Neural cell (in vitro differentiated cells): Measurements from ENCODE around the gene PLCB1. TPM values are rescaled to one million over a fixed set of nuclear protein-coding genes. Genes with fewer than 3 reads are reported as not detected.

ENCODE experiments used
- H2AFZ ChIP-seq: fragments of 200-600, 300-800 bp; sonication (generic), shearing (Covaris generic); 2 replicates; pipeline ENCODE4 v1.6.0; 2014; ENCODE audit warnings: low read depth, mild to moderate bottlenecking, antibody characterized with exemption, low read length, moderate library complexity
- H3F3A ChIP-seq: fragments of 200-600 bp; shearing (Covaris generic); 2 replicates; pipeline ENCODE4 v1.6.1; 2016; ENCODE audit warnings: mild to moderate bottlenecking, moderate library complexity, mixed read lengths, antibody characterized with exemption, low read length; ENCODE audit not compliant: insufficient read depth, poor library complexity, severe bottlenecking
- H3K27ac ChIP-seq: fragments of 200-600, 300-800 bp; sonication (generic), shearing (Covaris generic); 2 replicates; pipeline ENCODE4 v1.5.1; 2014; ENCODE audit warnings: mild to moderate bottlenecking, low read length, moderate library complexity
- H3K27me3 ChIP-seq: fragments of 300-800, 200-600 bp; sonication (generic), shearing (Covaris generic); 2 replicates; pipeline ENCODE4 v1.6.0; 2014; ENCODE audit warnings: mild to moderate bottlenecking, low read depth, low read length, moderate library complexity; ENCODE audit not compliant: insufficient read depth
- H3K36me3 ChIP-seq: fragments of 300-800, 200-600 bp; sonication (generic), shearing (Covaris generic); 2 replicates; pipeline ENCODE4 v1.5.1; 2014; ENCODE audit warnings: mild to moderate bottlenecking, antibody characterized with exemption, low read length, moderate library complexity; ENCODE audit not compliant: insufficient read depth
- H3K4me2 ChIP-seq: fragments of 300-800, 200-600 bp; sonication (generic), shearing (Covaris generic); 2 replicates; pipeline ENCODE4 v1.6.0; 2014; ENCODE audit warnings: mild to moderate bottlenecking, low read length
- H3K4me3 ChIP-seq: fragments of 300-800, 200-600 bp; sonication (generic), shearing (Covaris generic); 2 replicates; pipeline ENCODE4 v1.5.1; 2014; ENCODE audit warnings: mild to moderate bottlenecking, low read length, moderate library complexity
- H3K79me2 ChIP-seq: fragments of 200-600 bp; shearing (Covaris generic); replicated peaks from 2 replicates; pipeline ENCODE4 v1.6.0; 2014; ENCODE audit warnings: mild to moderate bottlenecking, low read length, moderate library complexity; ENCODE audit not compliant: insufficient read depth
- H3K9ac ChIP-seq: fragments of 300-800, 200-600 bp; sonication (generic), shearing (Covaris generic); 2 replicates; pipeline ENCODE4 v1.6.1; 2016; ENCODE audit warnings: mild to moderate bottlenecking, low read length, mixed read lengths
- H3K9me2 ChIP-seq: fragments of 200-600 bp; shearing (Covaris generic); 2 replicates; pipeline ENCODE4 v1.6.1; 2016; ENCODE audit warnings: mild to moderate bottlenecking, low read length, mixed read lengths; ENCODE audit not compliant: insufficient read depth
- H3K9me3 ChIP-seq: fragments of 200-600, 300-800 bp; sonication (generic), shearing (Covaris generic); 2 replicates; pipeline ENCODE4 v1.6.1; 2016; ENCODE audit warnings: mild to moderate bottlenecking, mixed run types, low read length, moderate library complexity, mixed read lengths
- H4K20me1 ChIP-seq: fragments of 200-600 bp; shearing (Covaris generic); 2 replicates; pipeline ENCODE4 v1.6.1; 2016; ENCODE audit warnings: mild to moderate bottlenecking, mixed run types; ENCODE audit not compliant: insufficient read depth
- EP300 ChIP-seq: fragments of 450-650 bp; conservative IDR thresholded peaks from 2 replicates; pipeline ENCODE4 v1.6.1; 2014; ENCODE audit warnings: antibody characterized with exemption, mild to moderate bottlenecking, moderate library complexity; ENCODE audit not compliant: poor library complexity, severe bottlenecking
- EZH2 ChIP-seq: fragments of 200-600, 300-800 bp; shearing (Covaris generic), sonication (generic); IDR thresholded peaks from 2 replicates; pipeline ENCODE4 v1.6.1; 2014; ENCODE audit warnings: antibody characterized with exemption, low read length, borderline replicate concordance, mild to moderate bottlenecking; ENCODE audit not compliant: insufficient read depth, poor library complexity, severe bottlenecking
- MXI1 ChIP-seq: fragments of 450-650 bp; conservative IDR thresholded peaks from 2 replicates; pipeline ENCODE4 v1.6.1; 2014; ENCODE audit warnings: antibody characterized with exemption, mild to moderate bottlenecking; ENCODE audit not compliant: poor library complexity, severe bottlenecking
- POLR2AphosphoS5 ChIP-seq: IDR thresholded peaks from 2 replicates; pipeline ENCODE4 v1.6.1; 2012
- RAD21 ChIP-seq: fragments of 450-650 bp; conservative IDR thresholded peaks from 2 replicates; pipeline ENCODE4 v1.6.1; 2014; ENCODE audit warnings: antibody characterized with exemption, mild to moderate bottlenecking, moderate library complexity
- SMC3 ChIP-seq: fragments of 450-650 bp; conservative IDR thresholded peaks from 2 replicates; pipeline ENCODE4 v1.6.1; 2014; ENCODE audit warnings: antibody characterized with exemption, mild to moderate bottlenecking, moderate library complexity; ENCODE audit not compliant: poor library complexity
- TAF1 ChIP-seq: IDR thresholded peaks from 2 replicates; pipeline ENCODE4 v1.6.1; 2012; ENCODE audit warnings: low read depth
- polyA plus RNA-seq: library from polyadenylated mRNA; depleted of rRNA; stranded (reverse); fragments of >200 nt; gene quantifications from 2 replicates; pipeline ENCODE4 v1.2.3, GENCODE V29; 2014
- TF ChIP-seq, protein P1 (sequence below): fragments of 450-650 bp; IDR thresholded peaks from 2 replicates; pipeline ENCODE4 v1.5.1; 2014; ENCODE audit warnings: antibody characterized with exemption, mild to moderate bottlenecking, moderate library complexity; ENCODE audit not compliant: poor library complexity, severe bottlenecking
- TF ChIP-seq, protein P2 (sequence below): IDR thresholded peaks from 2 replicates; pipeline ENCODE4 v1.6.1; 2012; ENCODE audit warnings: borderline replicate concordance

The PLCB1 gene
- polyA plus RNA-seq, 1 donor from 2014 or later: 11.4 TPM

DNA sequence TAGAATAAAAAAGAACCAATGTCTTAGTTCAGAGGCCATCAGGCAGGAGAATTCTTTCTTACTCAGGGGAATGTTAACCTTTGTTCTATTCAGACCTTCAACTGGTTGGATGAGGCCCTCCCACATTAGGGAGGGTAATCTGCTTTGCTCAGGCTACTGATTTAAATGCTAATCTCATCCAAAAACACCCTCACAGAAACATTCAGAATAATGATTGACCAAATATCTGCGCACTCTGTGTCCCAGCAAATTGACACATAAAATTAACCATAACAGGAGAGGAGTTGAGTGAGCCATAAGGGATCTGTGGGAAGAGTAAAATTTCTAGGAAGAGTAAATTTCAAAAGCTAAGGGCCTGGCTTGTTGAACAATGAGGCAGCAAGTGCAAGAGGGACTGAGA, 702.8 kb downstream of the PLCB1 start:
- Histone ChIP-seq H2AFZ (no peak overlapping the region), H3K27ac (no peak overlapping the region), H3K9me2 (no peaks in the 10 kb centered on the region), H3K4me3 (no peak overlapping the region), H4K20me1 (no peaks in the 10 kb centered on the region), H3K79me2 (no peaks in the 10 kb centered on the region), H3K9ac (no peak overlapping the region), H3F3A (no peaks in the 10 kb centered on the region), H3K27me3 (no peaks in the 10 kb centered on the region), H3K9me3 (no peaks in the 10 kb centered on the region), H3K36me3 (no peaks in the 10 kb centered on the region), H3K4me2 (no peak overlapping the region)
- no peak for TF ChIP-seq SMC3
- TF ChIP-seq TAF1: no peak
- TF ChIP-seq, protein P1, sequence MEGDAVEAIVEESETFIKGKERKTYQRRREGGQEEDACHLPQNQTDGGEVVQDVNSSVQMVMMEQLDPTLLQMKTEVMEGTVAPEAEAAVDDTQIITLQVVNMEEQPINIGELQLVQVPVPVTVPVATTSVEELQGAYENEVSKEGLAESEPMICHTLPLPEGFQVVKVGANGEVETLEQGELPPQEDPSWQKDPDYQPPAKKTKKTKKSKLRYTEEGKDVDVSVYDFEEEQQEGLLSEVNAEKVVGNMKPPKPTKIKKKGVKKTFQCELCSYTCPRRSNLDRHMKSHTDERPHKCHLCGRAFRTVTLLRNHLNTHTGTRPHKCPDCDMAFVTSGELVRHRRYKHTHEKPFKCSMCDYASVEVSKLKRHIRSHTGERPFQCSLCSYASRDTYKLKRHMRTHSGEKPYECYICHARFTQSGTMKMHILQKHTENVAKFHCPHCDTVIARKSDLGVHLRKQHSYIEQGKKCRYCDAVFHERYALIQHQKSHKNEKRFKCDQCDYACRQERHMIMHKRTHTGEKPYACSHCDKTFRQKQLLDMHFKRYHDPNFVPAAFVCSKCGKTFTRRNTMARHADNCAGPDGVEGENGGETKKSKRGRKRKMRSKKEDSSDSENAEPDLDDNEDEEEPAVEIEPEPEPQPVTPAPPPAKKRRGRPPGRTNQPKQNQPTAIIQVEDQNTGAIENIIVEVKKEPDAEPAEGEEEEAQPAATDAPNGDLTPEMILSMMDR: no peak
- TF ChIP-seq, protein P2, sequence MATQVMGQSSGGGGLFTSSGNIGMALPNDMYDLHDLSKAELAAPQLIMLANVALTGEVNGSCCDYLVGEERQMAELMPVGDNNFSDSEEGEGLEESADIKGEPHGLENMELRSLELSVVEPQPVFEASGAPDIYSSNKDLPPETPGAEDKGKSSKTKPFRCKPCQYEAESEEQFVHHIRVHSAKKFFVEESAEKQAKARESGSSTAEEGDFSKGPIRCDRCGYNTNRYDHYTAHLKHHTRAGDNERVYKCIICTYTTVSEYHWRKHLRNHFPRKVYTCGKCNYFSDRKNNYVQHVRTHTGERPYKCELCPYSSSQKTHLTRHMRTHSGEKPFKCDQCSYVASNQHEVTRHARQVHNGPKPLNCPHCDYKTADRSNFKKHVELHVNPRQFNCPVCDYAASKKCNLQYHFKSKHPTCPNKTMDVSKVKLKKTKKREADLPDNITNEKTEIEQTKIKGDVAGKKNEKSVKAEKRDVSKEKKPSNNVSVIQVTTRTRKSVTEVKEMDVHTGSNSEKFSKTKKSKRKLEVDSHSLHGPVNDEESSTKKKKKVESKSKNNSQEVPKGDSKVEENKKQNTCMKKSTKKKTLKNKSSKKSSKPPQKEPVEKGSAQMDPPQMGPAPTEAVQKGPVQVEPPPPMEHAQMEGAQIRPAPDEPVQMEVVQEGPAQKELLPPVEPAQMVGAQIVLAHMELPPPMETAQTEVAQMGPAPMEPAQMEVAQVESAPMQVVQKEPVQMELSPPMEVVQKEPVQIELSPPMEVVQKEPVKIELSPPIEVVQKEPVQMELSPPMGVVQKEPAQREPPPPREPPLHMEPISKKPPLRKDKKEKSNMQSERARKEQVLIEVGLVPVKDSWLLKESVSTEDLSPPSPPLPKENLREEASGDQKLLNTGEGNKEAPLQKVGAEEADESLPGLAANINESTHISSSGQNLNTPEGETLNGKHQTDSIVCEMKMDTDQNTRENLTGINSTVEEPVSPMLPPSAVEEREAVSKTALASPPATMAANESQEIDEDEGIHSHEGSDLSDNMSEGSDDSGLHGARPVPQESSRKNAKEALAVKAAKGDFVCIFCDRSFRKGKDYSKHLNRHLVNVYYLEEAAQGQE: no peak
- no peak for TF ChIP-seq EP300
- no peak for TF ChIP-seq RAD21
- no peak for TF ChIP-seq EZH2

DNA sequence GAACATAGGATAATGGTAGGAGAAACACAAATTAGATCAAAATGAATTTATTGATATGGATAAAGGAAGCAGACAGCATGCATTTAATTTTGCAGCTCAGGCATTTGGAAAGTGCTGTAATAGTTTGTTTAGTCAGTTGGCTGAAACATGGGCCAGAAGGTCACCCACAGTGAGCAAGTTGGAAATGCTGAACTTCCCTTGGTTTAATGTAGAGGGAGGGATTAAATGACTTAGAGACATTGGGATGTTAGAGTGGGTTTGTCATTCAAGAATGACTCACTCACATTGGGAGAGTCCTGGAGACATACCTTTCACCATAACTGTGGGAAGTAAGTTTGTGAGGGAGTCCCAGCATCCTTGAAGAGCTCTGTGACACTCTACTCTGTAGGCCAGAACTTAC, 705.3 kb downstream of the PLCB1 start:
- Histone ChIP-seq H4K20me1 (no peaks in the 10 kb centered on the region), H3F3A (no peaks in the 10 kb centered on the region), H3K4me3 (no peak overlapping the region), H3K9me2 (no peaks in the 10 kb centered on the region), H3K9me3 (no peaks in the 10 kb centered on the region), H3K79me2 (no peaks in the 10 kb centered on the region), H2AFZ (no peak overlapping the region), H3K27me3 (no peaks in the 10 kb centered on the region), H3K4me2 (no peak overlapping the region), H3K27ac (no peak overlapping the region), H3K36me3 (no peaks in the 10 kb centered on the region), H3K9ac (no peak overlapping the region)
- no peak for TF ChIP-seq POLR2AphosphoS5
- TF ChIP-seq EP300: no peak
- TF ChIP-seq, protein P2: no peak
- TF ChIP-seq EZH2: no peak
- TF ChIP-seq RAD21: no peak
- TF ChIP-seq TAF1: no peak
- TF ChIP-seq, protein P1: no peak
- no peak for TF ChIP-seq MXI1
- no peak for TF ChIP-seq SMC3
